ENCODE data around the gene LSM11.

Gene LSM11

DNA sequence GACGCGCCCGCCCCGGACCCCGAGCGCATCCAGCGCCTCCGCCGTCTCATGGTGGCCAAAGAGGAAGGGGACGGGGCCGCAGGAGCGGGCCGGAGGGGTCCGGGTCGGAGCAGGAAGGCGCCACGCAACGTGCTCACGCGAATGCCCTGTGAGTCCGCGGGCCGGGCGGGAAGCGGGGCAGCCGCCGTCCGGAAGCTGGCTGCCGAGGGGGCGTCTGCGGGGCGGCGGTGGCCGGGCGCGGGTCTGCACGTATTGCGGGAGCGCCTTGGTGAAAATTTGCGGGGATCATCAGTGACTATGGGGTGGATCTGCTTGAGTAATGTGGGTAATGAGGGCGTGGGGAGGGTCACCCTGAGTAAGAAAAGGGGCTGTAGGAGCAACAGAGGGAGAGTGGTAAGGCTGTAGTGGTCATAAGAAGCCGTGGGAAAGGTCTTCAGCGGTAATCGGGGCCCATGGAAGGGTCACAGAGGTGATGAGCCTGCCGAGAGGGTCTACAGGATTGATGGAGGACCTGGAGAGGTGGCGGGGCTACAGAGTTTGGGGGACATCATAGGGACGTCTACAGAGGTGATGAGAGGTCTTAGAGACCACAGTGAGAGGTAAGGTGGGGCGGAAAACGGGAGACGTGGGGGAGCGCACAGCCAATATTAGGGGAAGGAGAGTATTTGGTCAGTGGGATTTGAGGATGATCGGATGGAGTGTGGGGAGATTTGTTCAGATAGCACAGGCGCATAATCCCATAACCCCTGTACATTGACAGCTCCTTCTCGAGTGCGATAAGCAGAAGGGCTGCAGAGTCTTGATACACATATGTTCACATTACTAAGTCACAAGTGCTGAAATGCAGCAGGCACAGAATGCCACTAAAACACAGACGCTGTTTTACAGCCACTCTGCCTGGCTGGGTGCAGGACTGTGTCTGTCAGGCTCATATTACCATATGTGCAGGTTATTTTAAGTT is 819 bp downstream of the LSM11 start:
- no peaks in the 10 kb centered on the region for H3K9me3 Mint-ChIP-seq
- H3K4me3 Mint-ChIP-seq, result peak overlapping the region; percentile 92
- DNase-seq (ENCODE audit: low spot score), result peak; percentile 22
- H3K36me3 Mint-ChIP-seq (ENCODE audit: low read depth), result peaks cover 12% of the 10 kb centered on the region
- no peaks in the 10 kb centered on the region for H3K27me3 Mint-ChIP-seq (ENCODE audit: low read depth)
- peak overlapping the region; percentile 85 for H3K27ac Mint-ChIP-seq
- H3K4me1 Mint-ChIP-seq (ENCODE audit: low read depth), result peaks cover 42% of the 10 kb centered on the region

DNA sequence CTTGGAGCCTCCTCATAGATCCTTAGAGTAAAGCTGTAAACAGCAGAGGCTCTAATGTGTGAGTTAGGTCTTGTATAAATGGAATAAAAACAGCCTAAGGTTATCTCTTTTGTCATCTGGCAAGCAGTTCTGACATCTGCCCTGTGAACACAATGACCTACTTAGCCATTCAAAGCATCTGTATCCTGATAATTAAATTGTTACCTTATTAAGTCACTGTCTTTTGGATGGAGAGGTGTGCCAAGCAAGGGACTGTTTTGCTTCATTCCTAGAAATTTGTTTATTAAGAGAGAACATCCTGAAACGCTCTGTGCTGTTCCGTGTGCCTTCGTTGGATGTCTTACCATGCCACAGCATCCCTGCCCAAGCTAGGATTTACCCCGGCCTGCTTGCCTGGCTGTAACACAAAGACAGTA is 1.5 kb downstream of the LSM11 start:
- H3K4me1 Mint-ChIP-seq (ENCODE audit: low read depth), result peaks cover 42% of the 10 kb centered on the region
- no peaks in the 10 kb centered on the region for H3K27me3 Mint-ChIP-seq (ENCODE audit: low read depth)
- H3K4me3 Mint-ChIP-seq, result peak overlapping the region; percentile 92

DNA sequence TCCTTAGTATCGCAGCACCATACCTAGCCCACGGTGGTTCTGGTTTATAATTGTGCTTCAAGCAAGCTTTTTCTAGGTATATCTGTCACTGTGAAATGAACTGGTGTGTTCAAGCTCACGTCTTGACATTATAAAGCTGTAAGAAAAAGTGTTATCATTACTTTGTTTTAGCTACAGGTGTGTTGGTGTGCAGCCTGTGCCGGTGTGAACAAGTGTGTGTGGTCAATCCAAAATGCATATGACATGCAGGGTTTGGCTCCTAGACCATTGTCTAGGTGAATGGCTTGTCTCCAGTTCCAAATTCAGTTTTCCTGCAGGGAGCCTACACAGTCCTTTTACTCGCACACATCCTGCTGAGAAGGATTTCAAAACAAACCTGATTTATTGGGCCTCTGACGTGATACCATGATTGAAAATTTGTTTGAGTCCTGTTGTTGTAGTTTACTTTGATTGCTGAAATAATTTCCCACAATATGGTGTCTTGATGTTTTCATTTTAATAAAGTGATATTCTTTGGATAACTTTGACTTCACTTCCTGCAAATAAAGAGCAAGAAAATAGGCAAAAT is 3.7 kb downstream of the LSM11 start:
- H3K4me1 Mint-ChIP-seq (ENCODE audit: low read depth), result peaks cover 39% of the 10 kb centered on the region
- no peaks in the 10 kb centered on the region for H3K27me3 Mint-ChIP-seq (ENCODE audit: low read depth)
- H3K36me3 Mint-ChIP-seq (ENCODE audit: low read depth), result peaks cover 5% of the 10 kb centered on the region
- no peaks in the 10 kb centered on the region for H3K9me3 Mint-ChIP-seq
- no peak overlapping the region for H3K4me3 Mint-ChIP-seq
- no peak overlapping the region for H3K27ac Mint-ChIP-seq
- DNase-seq (ENCODE audit: low spot score), result no peak

More for the DNA sequence above, 1.5 kb downstream of the LSM11 start:
- H3K27ac Mint-ChIP-seq, result no peak overlapping the region
- no peaks in the 10 kb centered on the region for H3K9me3 Mint-ChIP-seq
- no peak for DNase-seq (ENCODE audit: low spot score)
- H3K36me3 Mint-ChIP-seq (ENCODE audit: low read depth), result peaks cover 8% of the 10 kb centered on the region

DNA sequence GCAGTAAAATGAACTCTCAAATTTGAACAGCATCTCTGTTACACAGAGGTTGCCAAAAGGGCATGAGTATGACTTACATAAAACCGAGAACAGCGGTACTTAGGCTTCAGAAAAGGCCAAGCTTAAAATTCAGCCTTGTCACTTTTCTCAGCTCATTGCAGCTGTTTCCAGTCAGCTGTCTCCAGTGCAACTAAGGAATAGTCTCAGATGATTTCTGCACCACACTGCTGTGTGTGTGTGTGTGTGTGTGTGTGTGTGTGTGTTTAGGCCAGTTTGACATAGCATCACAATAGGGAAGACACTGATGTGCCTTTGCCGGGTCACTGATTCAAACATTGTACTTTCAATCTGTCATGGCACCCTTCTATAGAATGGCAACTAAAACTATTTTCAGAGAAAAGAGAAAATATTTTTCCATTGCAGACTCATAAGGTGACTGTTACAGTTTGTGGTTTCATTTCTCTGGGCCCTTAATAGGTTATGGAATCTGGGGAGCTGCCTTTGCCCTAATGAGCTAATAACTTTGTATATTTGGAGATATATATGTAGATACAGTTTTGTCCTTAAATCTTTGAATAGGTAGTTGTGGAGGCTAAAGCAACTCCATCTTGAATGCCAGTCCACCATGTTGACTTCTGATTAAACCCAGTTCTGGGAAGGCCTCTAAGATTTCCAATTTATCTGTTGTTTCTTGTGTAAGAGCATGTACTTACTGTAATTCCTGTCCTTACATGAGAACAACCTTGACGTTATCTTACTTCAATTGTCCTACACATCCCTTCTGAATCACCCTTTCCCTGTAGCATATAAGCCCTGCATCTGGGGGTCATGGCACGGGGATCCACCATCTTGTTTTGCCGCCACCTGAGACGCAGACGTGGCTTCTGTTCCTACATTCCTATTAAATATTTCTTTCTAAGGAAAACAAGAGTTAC is 4.5 kb downstream of the LSM11 start:
- H3K4me1 Mint-ChIP-seq (ENCODE audit: low read depth), result peaks cover 34% of the 10 kb centered on the region
- no peaks in the 10 kb centered on the region for H3K27me3 Mint-ChIP-seq (ENCODE audit: low read depth)
- H3K27ac Mint-ChIP-seq, result no peak overlapping the region
- no peak for DNase-seq (ENCODE audit: low spot score)
- no peaks in the 10 kb centered on the region for H3K9me3 Mint-ChIP-seq
- peaks cover 8% of the 10 kb centered on the region for H3K36me3 Mint-ChIP-seq (ENCODE audit: low read depth)
- no peak overlapping the region for H3K4me3 Mint-ChIP-seq

DNA sequence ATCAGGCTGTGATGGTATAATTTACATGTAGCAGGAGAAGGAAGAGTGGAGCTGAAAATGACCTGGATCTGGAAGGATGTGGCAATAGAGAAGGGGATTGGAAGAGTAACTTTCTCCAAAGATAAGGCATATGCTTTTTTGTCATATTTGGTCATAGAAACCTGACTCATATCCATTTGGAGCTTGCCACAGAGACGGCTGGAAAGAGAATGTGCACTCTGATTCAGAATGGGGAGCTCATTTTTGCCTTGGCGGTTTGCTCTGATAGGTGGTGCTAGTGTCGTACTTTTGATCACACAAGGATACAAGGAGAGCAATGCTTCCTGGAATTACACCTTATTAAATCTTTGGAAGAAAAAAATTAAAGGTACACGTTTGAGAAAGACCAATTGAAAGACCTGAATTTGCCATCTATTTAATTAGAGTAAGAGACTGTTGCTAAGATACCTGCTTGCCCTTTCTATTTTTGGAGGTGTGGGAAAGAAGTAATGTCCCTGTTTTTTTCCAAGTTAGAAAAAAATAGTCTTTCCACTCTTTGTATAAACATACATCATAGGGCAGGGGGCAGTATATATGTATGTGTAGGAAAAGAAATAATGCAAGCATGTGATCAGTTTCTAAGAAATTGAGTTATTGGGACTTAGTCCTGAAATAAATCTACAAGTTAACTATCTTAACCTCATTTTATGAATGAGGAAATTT is 5.4 kb downstream of the LSM11 start:
- H3K27me3 Mint-ChIP-seq (ENCODE audit: low read depth), result no peaks in the 10 kb centered on the region
- no peak overlapping the region for H3K27ac Mint-ChIP-seq
- peaks cover 12% of the 10 kb centered on the region for H3K36me3 Mint-ChIP-seq (ENCODE audit: low read depth)
- H3K4me3 Mint-ChIP-seq, result no peak overlapping the region
- H3K9me3 Mint-ChIP-seq, result no peaks in the 10 kb centered on the region
- H3K4me1 Mint-ChIP-seq (ENCODE audit: low read depth), result peaks cover 31% of the 10 kb centered on the region
- no peak for DNase-seq (ENCODE audit: low spot score)

DNA sequence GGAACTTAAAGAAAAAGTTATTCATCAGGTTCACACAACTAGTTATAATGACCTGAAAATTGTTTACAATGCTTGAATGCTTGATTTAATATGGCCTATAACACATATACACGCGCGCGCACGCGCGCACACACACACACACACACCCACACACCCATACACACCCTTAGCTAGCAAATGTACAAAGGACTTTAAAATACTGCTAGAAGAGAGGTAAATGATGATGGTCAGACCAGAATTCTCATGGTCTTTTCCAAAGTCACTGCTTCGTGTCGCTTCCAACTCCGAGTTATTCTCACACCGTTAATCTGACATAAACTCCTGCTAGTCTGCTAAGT is 5.9 kb downstream of the LSM11 start:
- no peak overlapping the region for H3K4me3 Mint-ChIP-seq
- no peaks in the 10 kb centered on the region for H3K27me3 Mint-ChIP-seq (ENCODE audit: low read depth)
- no peak for DNase-seq (ENCODE audit: low spot score)

DNA sequence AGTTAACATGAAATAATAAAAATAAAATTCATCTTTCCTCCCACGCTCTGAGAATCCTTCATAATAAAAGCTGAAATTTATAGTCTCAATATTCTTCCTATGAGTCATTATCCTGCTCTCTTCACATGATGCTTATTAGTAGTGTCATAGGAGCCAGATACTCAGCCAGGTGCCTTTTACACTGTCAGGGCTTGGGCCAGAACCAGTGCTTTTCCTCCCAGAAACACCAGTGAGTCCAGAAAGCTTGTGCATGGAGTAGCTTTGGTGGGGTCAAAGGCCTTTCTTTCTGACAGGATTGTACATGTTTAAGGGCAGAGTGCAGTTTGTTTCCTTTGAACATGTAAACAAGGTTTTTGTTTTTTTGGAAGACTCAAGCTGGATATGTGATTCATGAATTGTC is 6.8 kb downstream of the LSM11 start:
- Mint-ChIP-seq H3K36me3 (ENCODE audit: low read depth) (peaks cover 13% of the 10 kb centered on the region), H3K9me3 (no peaks in the 10 kb centered on the region), H3K27me3 (ENCODE audit: low read depth) (no peaks in the 10 kb centered on the region), H3K4me1 (ENCODE audit: low read depth) (peaks cover 22% of the 10 kb centered on the region), H3K4me3 (no peak overlapping the region), H3K27ac (no peak overlapping the region)
- DNase-seq (ENCODE audit: low spot score), result no peak

More for the DNA sequence above, 5.9 kb downstream of the LSM11 start:
- Mint-ChIP-seq H3K9me3 (no peaks in the 10 kb centered on the region), H3K36me3 (ENCODE audit: low read depth) (peaks cover 15% of the 10 kb centered on the region), H3K4me1 (ENCODE audit: low read depth) (peaks cover 28% of the 10 kb centered on the region), H3K27ac (no peak overlapping the region)

DNA sequence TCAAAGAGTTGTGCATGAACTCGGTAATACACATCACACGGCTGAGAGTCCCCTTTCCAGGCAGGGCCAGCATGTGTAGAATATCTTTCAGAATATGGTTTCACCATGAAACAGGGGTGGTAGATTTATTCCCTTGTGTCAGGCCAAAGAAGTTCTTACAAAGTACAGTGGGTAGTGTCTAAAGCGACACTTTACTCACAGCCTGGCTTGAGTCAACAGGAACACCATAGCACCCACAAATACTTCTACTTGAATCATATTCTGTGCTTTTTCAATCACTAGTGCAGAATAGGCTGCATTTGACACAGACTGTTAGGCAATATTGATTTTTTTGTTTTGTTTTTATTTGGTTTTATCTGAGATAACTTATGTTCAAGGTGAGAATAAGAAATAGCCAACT is 12.6 kb downstream of the LSM11 start:
- H3K27me3 Mint-ChIP-seq (ENCODE audit: low read depth), result no peaks in the 10 kb centered on the region
- H3K4me3 Mint-ChIP-seq, result no peak overlapping the region
- peaks cover 14% of the 10 kb centered on the region for H3K36me3 Mint-ChIP-seq (ENCODE audit: low read depth)
- no peaks in the 10 kb centered on the region for H3K9me3 Mint-ChIP-seq
- peaks cover 10% of the 10 kb centered on the region for H3K4me1 Mint-ChIP-seq (ENCODE audit: low read depth)
- DNase-seq (ENCODE audit: low spot score), result no peak
- H3K27ac Mint-ChIP-seq, result no peak overlapping the region

DNA sequence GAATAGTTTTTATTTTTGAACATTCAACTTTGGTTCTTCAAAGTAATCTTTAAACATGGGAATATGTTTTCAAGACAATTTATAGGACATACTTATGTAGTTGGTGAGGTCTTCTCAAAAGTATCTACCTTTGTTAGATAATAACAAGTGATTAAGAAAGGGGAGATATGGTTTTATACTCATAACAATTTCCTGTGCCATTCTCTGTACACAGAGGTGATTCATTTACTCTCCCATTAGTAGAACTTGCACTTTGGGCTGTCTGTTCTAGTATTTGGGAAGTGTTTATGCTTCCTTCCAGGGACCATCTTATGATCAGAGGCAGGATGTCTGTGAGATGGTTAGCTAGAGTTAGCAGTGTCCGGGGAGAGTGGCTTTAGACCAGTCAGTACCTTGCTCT is 15.2 kb downstream of the LSM11 start:
- Mint-ChIP-seq H3K4me3 (no peak overlapping the region), H3K27ac (no peak overlapping the region), H3K4me1 (ENCODE audit: low read depth) (peaks cover 13% of the 10 kb centered on the region), H3K36me3 (ENCODE audit: low read depth) (peaks cover 8% of the 10 kb centered on the region), H3K27me3 (ENCODE audit: low read depth) (no peaks in the 10 kb centered on the region), H3K9me3 (no peaks in the 10 kb centered on the region)
- DNase-seq (ENCODE audit: low spot score), result no peak

DNA sequence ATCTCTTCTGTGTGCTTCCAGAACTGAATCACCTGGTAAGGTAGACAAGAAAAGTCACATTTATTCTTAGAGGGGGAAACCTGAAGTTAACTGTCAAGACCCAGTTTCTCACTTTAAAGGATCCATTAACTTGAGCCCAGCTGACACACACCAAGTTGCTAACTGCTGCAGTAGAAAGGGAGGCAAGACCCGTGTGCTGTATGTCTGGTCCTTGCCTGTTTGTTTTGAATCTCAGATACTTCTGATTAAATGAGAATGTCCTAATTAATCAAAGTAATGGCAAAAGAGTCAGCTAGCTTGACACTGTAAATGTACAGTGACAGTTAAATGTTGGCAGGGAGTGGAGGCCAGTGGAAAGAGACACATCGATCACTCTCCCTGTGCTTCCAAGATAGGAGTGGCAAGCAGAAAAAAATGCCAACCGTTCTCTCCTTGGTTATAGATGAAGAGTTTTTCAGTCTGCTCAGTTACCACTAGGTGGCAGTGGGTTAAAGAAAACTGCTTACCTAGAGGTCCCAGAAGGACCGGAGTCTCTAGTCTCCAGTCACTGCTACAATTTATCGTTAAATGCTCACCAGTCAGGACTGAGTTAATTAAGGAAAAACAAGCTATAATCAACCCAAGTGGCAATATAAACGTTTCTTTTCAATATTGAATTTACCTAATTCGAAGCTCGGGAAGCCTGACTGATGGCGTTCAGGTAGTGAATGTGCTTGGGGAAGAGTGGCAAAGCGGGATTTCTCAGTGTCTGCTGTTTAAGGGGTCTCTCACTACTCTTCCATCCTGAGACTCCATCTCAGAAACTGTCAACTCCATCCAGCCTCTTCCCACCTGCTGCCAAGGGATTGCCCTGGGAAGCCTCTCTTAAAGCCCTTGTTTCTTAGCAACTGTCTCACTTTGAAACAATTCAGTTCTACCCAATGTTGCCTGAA is 18.4 kb downstream of the LSM11 start:
- H3K4me3 Mint-ChIP-seq, result no peak overlapping the region
- H3K9me3 Mint-ChIP-seq, result no peaks in the 10 kb centered on the region
- H3K27ac Mint-ChIP-seq, result no peak overlapping the region
- H3K27me3 Mint-ChIP-seq (ENCODE audit: low read depth), result peaks cover 1% of the 10 kb centered on the region
- H3K4me1 Mint-ChIP-seq (ENCODE audit: low read depth), result peaks cover 13% of the 10 kb centered on the region
- peak; percentile 11 for DNase-seq (ENCODE audit: low spot score)
- H3K36me3 Mint-ChIP-seq (ENCODE audit: low read depth), result peaks cover 2% of the 10 kb centered on the region

DNA sequence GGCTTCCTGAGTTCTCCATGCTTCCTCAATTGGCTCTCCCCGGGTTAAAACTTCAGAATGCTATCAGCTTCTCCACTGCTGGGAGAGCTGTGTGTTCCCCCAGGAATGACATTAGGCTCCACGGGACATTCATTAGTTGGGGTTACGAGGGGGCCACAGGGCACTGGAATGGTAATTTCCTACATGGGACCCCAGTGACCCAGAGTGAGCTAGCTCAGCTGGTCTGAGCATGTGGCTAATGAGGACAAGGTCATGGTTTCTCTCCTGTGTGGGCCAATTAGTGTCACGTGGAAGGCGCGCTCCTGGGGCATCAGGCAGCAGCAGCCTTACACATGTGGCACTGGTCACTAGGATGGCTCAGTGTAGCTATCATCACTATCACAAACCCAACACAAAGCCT is 21.0 kb downstream of the LSM11 start:
- Mint-ChIP-seq H3K4me3 (no peak overlapping the region), H3K27ac (no peak overlapping the region), H3K4me1 (ENCODE audit: low read depth) (peaks cover 3% of the 10 kb centered on the region), H3K36me3 (ENCODE audit: low read depth) (peaks cover under 1% of the 10 kb centered on the region), H3K9me3 (no peaks in the 10 kb centered on the region), H3K27me3 (ENCODE audit: low read depth) (peaks cover 2% of the 10 kb centered on the region)
- no peak for DNase-seq (ENCODE audit: low spot score)

DNA sequence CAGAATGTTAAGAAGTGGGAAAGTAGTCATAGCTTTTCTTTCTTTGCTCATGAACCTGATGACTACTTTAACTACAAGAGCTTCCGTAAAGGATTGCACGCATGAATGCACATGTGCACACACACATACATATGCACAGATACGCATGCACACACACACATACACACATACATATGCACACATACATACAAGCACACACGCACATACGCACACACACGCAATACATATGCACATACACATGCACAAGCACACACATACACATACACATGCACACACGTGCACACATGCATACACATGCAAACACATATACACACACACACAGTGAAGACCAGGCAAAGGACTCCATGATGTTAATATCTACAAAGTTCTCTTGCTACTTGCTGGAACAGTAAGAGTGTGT is 22.9 kb downstream of the LSM11 start:
- H3K27me3 Mint-ChIP-seq (ENCODE audit: low read depth), result peaks cover 7% of the 10 kb centered on the region
- peaks cover 3% of the 10 kb centered on the region for H3K4me1 Mint-ChIP-seq (ENCODE audit: low read depth)
- H3K9me3 Mint-ChIP-seq, result no peaks in the 10 kb centered on the region
- no peak for DNase-seq (ENCODE audit: low spot score)
- H3K27ac Mint-ChIP-seq, result no peak overlapping the region
- H3K4me3 Mint-ChIP-seq, result no peak overlapping the region
- no peaks in the 10 kb centered on the region for H3K36me3 Mint-ChIP-seq (ENCODE audit: low read depth)

Measured in T-helper 2 cell treated with Interferon-gamma antibody and Interleukin-4, amounts not matched to agents 5 μg/mL and 100 μg/mL, for 36 hours (primary cell).